B cell (primary cell): ENCODE measurements around the gene FXYD4. TPM values are rescaled to one million over a fixed set of nuclear protein-coding genes. Genes with fewer than 3 reads are reported as not detected.

ENCODE experiments used
- ATAC-seq: fragments of 200-7000 bp; cut with Tn5 transposase; one replicate; pipeline ENCODE4 v1.10.0; 2021; ENCODE audit warnings: low read depth, mild to moderate bottlenecking, moderate number of reproducible peaks, moderate library complexity
- CTCF ChIA-PET: fragments of 350-600 bp; sonication (Branson Sonifier 250); formaldehyde crosslinking; loops from one replicate; lab custom pipeline; 2021; ENCODE audit warnings: antibody characterized with exemption, inconsistent platforms; lab: Charles Lee
- POLR2A ChIA-PET: fragments of 350-600 bp; sonication (Branson Sonifier 250); formaldehyde crosslinking; loops from one replicate; lab custom pipeline; 2021; ENCODE audit warnings: antibody characterized with exemption; lab: Charles Lee
- DNase-seq: peaks from one replicate; pipeline ENCODE4 v3.0.0; 2013
- H2AFZ ChIP-seq: 2 replicates; pipeline ENCODE4 v1.6.1; 2012; ENCODE audit warnings: mild to moderate bottlenecking, low read depth, low read length; ENCODE audit not compliant: insufficient read depth, poor library complexity, severe bottlenecking
- H3K27ac ChIP-seq, 2 donors: 1 replicate in 1 of 2; 2 replicates in 1 of 2; pipeline ENCODE4 v1.5.1; 2012 to 2013; ENCODE audit warnings: low read length in 2 of 2, mild to moderate bottlenecking in 2 of 2, moderate library complexity in 1 of 2
- H3K27me3 ChIP-seq, 4 experiments: fragments of 200-600 bp in 1 of 4; sonication (generic) in 1 of 4; replicated peaks in 1 of 4; 1 replicate in 2 of 4; 2 replicates in 2 of 4; pipeline versions ENCODE4 v1.6.1 to v1.7.0; 2013 to 2016; ENCODE audit warnings: low read length in 3 of 4, mild to moderate bottlenecking in 2 of 4, mixed read lengths in 1 of 4, moderate library complexity in 1 of 4; ENCODE audit not compliant: insufficient read depth in 4 of 4, control insufficient read depth in 3 of 4; ENCODE audit errors: control extremely low read depth in 1 of 4
- H3K36me3 ChIP-seq, 2 experiments: replicated peaks in 1 of 2; 1 replicate in 1 of 2; 2 replicates in 1 of 2; pipeline versions ENCODE4 v1.6.1 to v1.7.1; 2013; ENCODE audit warnings: low read length in 1 of 2; ENCODE audit not compliant: insufficient read depth in 2 of 2, control insufficient read depth in 1 of 2; ENCODE audit errors: control extremely low read depth in 1 of 2, extremely low read depth in 1 of 2
- H3K4me1 ChIP-seq, 2 donors: fragments of 200-600 bp in 1 of 2; sonication (generic) in 1 of 2; 1 replicate in 1 of 2; 2 replicates in 1 of 2; pipeline versions ENCODE4 v1.5.1 to v1.6.1; 2013 to 2017; ENCODE audit warnings: low read length in 2 of 2; ENCODE audit not compliant: control insufficient read depth in 2 of 2, insufficient read depth in 2 of 2
- H3K4me2 ChIP-seq: replicated peaks from 2 replicates; pipeline ENCODE3; 2012; ENCODE audit warnings: mild to moderate bottlenecking, low read depth, low read length; ENCODE audit not compliant: poor library complexity, severe bottlenecking
- H3K4me3 ChIP-seq, 5 experiments: fragments of 200-600 bp in 1 of 5; sonication (generic) in 1 of 5; 1 replicate in 3 of 5; 2 replicates in 2 of 5; pipeline versions ENCODE4 v1.5.1 to v1.7.0; 2011 to 2016; ENCODE audit warnings: low read length in 4 of 5, mild to moderate bottlenecking in 4 of 5, low read depth in 2 of 5, control low read depth in 1 of 5, moderate library complexity in 1 of 5; ENCODE audit not compliant: insufficient read depth in 1 of 5; ENCODE audit errors: control extremely low read depth in 1 of 5, extremely low read depth in 1 of 5
- H3K79me2 ChIP-seq: fragments of 200-600 bp; sonication (generic); one replicate; pipeline ENCODE4 v1.6.0; 2016; ENCODE audit warnings: low read length; ENCODE audit not compliant: control insufficient read depth, insufficient read depth
- H3K9ac ChIP-seq: fragments of 200-600 bp; sonication (generic); 2 replicates; pipeline ENCODE4 v1.6.1; 2017; ENCODE audit warnings: mild to moderate bottlenecking, low read length, moderate library complexity
- H3K9me3 ChIP-seq, 3 donors: one replicate each; pipeline versions ENCODE4 v1.6.1 to v1.7.1; 2013; ENCODE audit warnings: low read length in 2 of 3; ENCODE audit not compliant: control insufficient read depth in 2 of 3, insufficient read depth in 1 of 3; ENCODE audit errors: control extremely low read depth in 1 of 3
- H4K20me1 ChIP-seq: 2 replicates; pipeline ENCODE4 v1.6.0; 2012; ENCODE audit warnings: mild to moderate bottlenecking, low read length; ENCODE audit not compliant: insufficient read depth, control insufficient read depth, poor library complexity, severe bottlenecking
- H3K27ac Mint-ChIP-seq: one replicate; pipeline ENCODE4 v1.8.0; 2021; ENCODE audit warnings: mixed read lengths
- H3K27me3 Mint-ChIP-seq: one replicate; pipeline ENCODE4 v1.8.0; 2021; ENCODE audit warnings: mixed read lengths
- H3K4me1 Mint-ChIP-seq: one replicate; pipeline ENCODE4 v1.8.0; 2021; ENCODE audit warnings: mixed read lengths
- H3K4me3 Mint-ChIP-seq: one replicate; pipeline ENCODE4 v1.8.0; 2021; ENCODE audit warnings: mixed read lengths
- H3K9me3 Mint-ChIP-seq: one replicate; pipeline ENCODE4 v1.8.0; 2022; ENCODE audit warnings: mixed read lengths; ENCODE audit not compliant: insufficient read depth
- CTCF ChIP-seq: fragments of 200-600 bp; IDR thresholded peaks from one replicate; pipeline ENCODE4 v1.8.0; 2022; ENCODE audit warnings: antibody characterized with exemption, mild to moderate bottlenecking
- EZH2 ChIP-seq: IDR thresholded peaks from 2 replicates; pipeline ENCODE4 v1.6.1; 2012; ENCODE audit warnings: borderline replicate concordance, low read depth, mild to moderate bottlenecking, moderate library complexity, low read length; ENCODE audit not compliant: insufficient read depth, poor library complexity, severe bottlenecking
- WGBS: methylation state at CpG from one replicate; pipeline ENCODE4 v1.1.5; 2013; ENCODE audit warnings: missing lambda C conversion rate; ENCODE audit not compliant: insufficient coverage; 5-methylcytosine and 5-hydroxymethylcytosine counted together
- intact Hi-C: fragments of 100-400 bp; cut with micrococcal nuclease; formaldehyde crosslinking; loops from one replicate; pipeline ENCODE4 v1.10.0; 2022
- polyA plus RNA-seq: library from polyadenylated mRNA; depleted of rRNA; stranded (reverse); fragments of >200 nt; gene quantifications from 2 replicates; pipeline ENCODE4 v1.2.3, GENCODE V29; 2012
- total RNA-seq, 2 donors: library from RNA; stranded (reverse); fragments of 120-200 nt in 1 of 2; gene quantifications; 1 replicate in 1 of 2; 2 replicates in 1 of 2; pipeline versions ENCODE4 v1.2.3 to v1.2.4, GENCODE V29; 2013 to 2022

The FXYD4 gene
- total and polyA plus RNA-seq, 2 donors (not counting 1 experiment from before 2014, with no cell fraction given), result not detected

GRCh38 chr10:43374194-43374593, 2.8 kb downstream of the FXYD4 start:
- ATAC-seq, result no peak
- intact Hi-C loops, result no loop called here
- CTCF ChIA-PET, result interaction anchor here (0.6 kb wide), 1 partner anchor 12 kb away, joined by 4 read pairs; no protein-coding TSS in a partner anchor

More at GRCh38 chr10:43374194-43374593, 2.8 kb downstream of the FXYD4 start:
- Histone ChIP-seq H4K20me1 (no peaks in the 10 kb centered on the region), H3K4me1 (no peaks in the 10 kb centered on the region), H3K27ac (no peak overlapping the region), H3K4me3 (no peak overlapping the region), H3K27me3 (no peaks in the 10 kb centered on the region), H2AFZ (no peak overlapping the region), H3K79me2 (no peaks in the 10 kb centered on the region), H3K9ac (no peak overlapping the region), H3K4me2 (no peak overlapping the region), H3K9me3 (no peaks in the 10 kb centered on the region), H3K36me3 (no peaks in the 10 kb centered on the region)
- POLR2A ChIA-PET, result no interaction called here
- 70% methylated on average over 3 of the region's 3 CpGs for WGBS
- Mint-ChIP-seq H3K27me3 (peaks cover 6% of the 10 kb centered on the region), H3K27ac (no peak overlapping the region), H3K9me3 (no peaks in the 10 kb centered on the region), H3K4me3 (no peak overlapping the region), H3K4me1 (no peaks in the 10 kb centered on the region)
- no peak for DNase-seq
- TF ChIP-seq CTCF (no peak), EZH2 (no peak)
